ENCODE measurements around the gene NUTM1. TPM values are rescaled to one million over a fixed set of nuclear protein-coding genes. Genes with fewer than 3 reads are reported as not detected.
A peak's percentile ranks its signal among the peaks of the same experiment; 100 is the strongest.

NUTM1 gene
- total and polyA plus RNA-seq, 5 donors from 2014 or later, result not detected

DNA sequence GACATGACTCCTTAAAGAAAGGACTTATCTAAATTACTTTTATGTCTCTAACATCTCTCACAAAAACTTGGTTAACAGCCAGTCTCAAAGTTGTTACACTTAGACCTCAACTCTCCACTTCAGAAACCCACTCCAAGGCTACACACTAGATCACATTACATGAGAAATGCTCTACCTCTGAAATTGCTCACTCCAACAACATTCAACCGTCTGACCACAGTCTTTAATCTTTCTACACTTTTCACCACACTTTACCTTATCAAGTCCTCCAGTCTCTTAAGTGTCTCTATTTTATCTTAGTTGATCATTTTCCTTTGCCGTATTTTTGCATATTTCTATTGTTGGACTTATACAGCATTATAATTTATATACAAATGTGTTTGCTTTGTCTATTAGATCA lies 11.3 kb upstream of the NUTM1 start:
- Mint-ChIP-seq H3K36me3 (peaks cover 4% of the 10 kb centered on the region), H3K4me1 (peaks cover 39 to 85% (median 56%) of the 10 kb centered on the region in 4 donors), H3K27ac (peak overlapping the region; percentile 78 to 96 (median 89)), H3K9me3 (no peaks in the 10 kb centered on the region), H3K27me3 (no peaks in the 10 kb centered on the region), H3K4me3 (peak overlapping the region in 3 of 4 donors; percentile 52 to 89 (median 79))
- ATAC-seq (ENCODE audit: low read depth in 2 of 2) (peak; percentile 12 to 20), DNase-seq (peak in 1 of 3 donors; percentile 53)
- Histone ChIP-seq H3K27me3 (ENCODE audit: control insufficient read depth, insufficient read depth, low read length) (no peaks in the 10 kb centered on the region), H3K36me3 (ENCODE audit: control insufficient read depth, insufficient read depth, low read length) (no peaks in the 10 kb centered on the region), H3K27ac (ENCODE audit: insufficient read depth, low read length, poor library complexity, severe bottlenecking) (peak overlapping the region; percentile 87), H3K4me1 (ENCODE audit: control insufficient read depth, insufficient read depth, low read length, poor library complexity, severe bottlenecking) (peaks cover 98% of the 10 kb centered on the region), H3K4me3 (ENCODE audit: low read depth, low read length) (peak overlapping the region; percentile 69), H3K9me3 (ENCODE audit: control insufficient read depth in 2 of 2, low read length in 2 of 2) (no peaks in the 10 kb centered on the region)

DNA sequence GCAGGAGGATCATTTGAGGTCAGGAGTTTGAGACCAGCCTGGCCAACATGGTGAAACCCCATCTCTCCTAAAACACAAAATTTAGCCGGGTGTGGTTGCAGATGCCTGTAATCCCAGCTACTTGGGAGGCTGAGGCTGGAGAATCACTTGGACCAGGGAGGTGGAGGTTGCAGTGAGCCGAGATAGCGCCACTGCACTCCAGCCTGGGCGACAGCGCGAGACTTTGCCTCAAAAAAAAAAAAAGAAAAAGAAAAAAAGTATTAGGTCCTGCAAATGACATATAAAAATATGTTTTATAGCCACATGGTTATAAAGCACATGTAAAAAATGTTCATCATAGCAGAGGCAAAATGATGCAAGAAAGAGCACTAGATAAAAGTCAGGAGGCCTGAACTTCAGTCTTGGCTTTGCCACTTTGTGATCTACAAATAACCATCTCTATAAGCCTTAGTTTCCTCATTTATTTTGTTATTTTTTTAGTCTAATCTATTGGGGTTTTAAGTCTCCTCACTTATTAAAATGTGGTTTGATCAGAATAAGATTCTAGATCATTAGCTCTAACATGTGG lies 10.5 kb upstream of the NUTM1 start:
- no peaks in the 10 kb centered on the region for H3K27me3 ChIP-seq (ENCODE audit: control insufficient read depth, insufficient read depth, low read length)
- H3K9me3 ChIP-seq (ENCODE audit: control insufficient read depth in 2 of 2, low read length in 2 of 2), result no peaks in the 10 kb centered on the region
- H3K36me3 Mint-ChIP-seq, result peaks cover 4% of the 10 kb centered on the region
- no peak for DNase-seq
- H3K9me3 Mint-ChIP-seq, result peaks cover 0 to 2% (median 0%) of the 10 kb centered on the region in 7 donors
- peaks cover 38 to 80% (median 53%) of the 10 kb centered on the region in 4 donors for H3K4me1 Mint-ChIP-seq
- no peak for ATAC-seq (ENCODE audit: low read depth in 2 of 2)
- H3K36me3 ChIP-seq (ENCODE audit: control insufficient read depth, insufficient read depth, low read length), result no peaks in the 10 kb centered on the region
- H3K27ac ChIP-seq (ENCODE audit: insufficient read depth, low read length, poor library complexity, severe bottlenecking), result peak overlapping the region; percentile 87
- no peaks in the 10 kb centered on the region for H3K27me3 Mint-ChIP-seq
- H3K4me1 ChIP-seq (ENCODE audit: control insufficient read depth, insufficient read depth, low read length, poor library complexity, severe bottlenecking), result peaks cover 90% of the 10 kb centered on the region
- peak overlapping the region; percentile 78 to 96 (median 89) for H3K27ac Mint-ChIP-seq
- H3K4me3 ChIP-seq (ENCODE audit: low read depth, low read length), result peak overlapping the region; percentile 69
- H3K4me3 Mint-ChIP-seq, result peak overlapping the region in 3 of 4 donors; percentile 52 to 89 (median 79)

DNA sequence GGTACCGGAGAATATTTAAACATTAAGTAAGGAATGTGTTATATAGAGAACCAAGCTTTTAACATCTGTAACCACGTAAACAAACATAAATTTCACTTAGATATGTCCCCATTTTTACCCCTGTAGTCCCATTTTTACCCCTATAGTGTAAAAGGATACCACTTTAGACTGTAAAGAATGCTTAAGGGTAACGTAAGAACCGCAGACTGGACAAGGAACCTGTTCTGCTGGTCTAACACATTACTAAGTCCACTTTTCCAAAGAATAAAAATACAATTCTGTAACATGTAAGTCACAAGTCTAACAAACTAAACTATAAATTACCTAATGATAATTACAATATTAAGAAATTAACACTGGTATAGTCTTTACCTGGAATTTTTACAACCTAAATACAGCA lies 8.4 kb upstream of the NUTM1 start:
- H3K27ac ChIP-seq (ENCODE audit: insufficient read depth, low read length, poor library complexity, severe bottlenecking), result peak overlapping the region; percentile 87

GRCh38 chr15:34335176-34336032 lies 7.7 kb upstream of the NUTM1 start:
- Mint-ChIP-seq H3K27me3 (no peaks in the 10 kb centered on the region), H3K4me3 (peak overlapping the region in 3 of 4 donors; percentile 99), H3K27ac (peak overlapping the region; percentile 96 to 99 (median 99)), H3K36me3 (peaks cover 5% of the 10 kb centered on the region), H3K4me1 (peaks cover 24 to 68% (median 38%) of the 10 kb centered on the region in 4 donors), H3K9me3 (peaks cover 0 to 2% (median 0%) of the 10 kb centered on the region in 7 donors)
- no peaks in the 10 kb centered on the region for H3K9me3 ChIP-seq (ENCODE audit: control insufficient read depth in 2 of 2, low read length in 2 of 2)
- no peaks in the 10 kb centered on the region for H3K27me3 ChIP-seq (ENCODE audit: control insufficient read depth, insufficient read depth, low read length)
- DNase-seq (no peak), ATAC-seq (ENCODE audit: low read depth in 2 of 2) (no peak)
- peaks cover 9% of the 10 kb centered on the region for H3K36me3 ChIP-seq (ENCODE audit: control insufficient read depth, insufficient read depth, low read length)
- peaks cover 78% of the 10 kb centered on the region for H3K4me1 ChIP-seq (ENCODE audit: control insufficient read depth, insufficient read depth, low read length, poor library complexity, severe bottlenecking)
- H3K4me3 ChIP-seq (ENCODE audit: low read depth, low read length), result peak overlapping the region; percentile 97
- peak overlapping the region; percentile 87 for H3K27ac ChIP-seq (ENCODE audit: insufficient read depth, low read length, poor library complexity, severe bottlenecking)

More for the DNA sequence above, 8.4 kb upstream of the NUTM1 start:
- DNase-seq, result no peak
- Mint-ChIP-seq H3K27ac (peak overlapping the region; percentile 96 to 99 (median 99)), H3K27me3 (no peaks in the 10 kb centered on the region), H3K4me1 (peaks cover 23 to 67% (median 39%) of the 10 kb centered on the region in 4 donors), H3K9me3 (peaks cover 0 to 2% (median 0%) of the 10 kb centered on the region in 7 donors), H3K36me3 (peaks cover 4% of the 10 kb centered on the region), H3K4me3 (peak overlapping the region in 3 of 4 donors; percentile 99)
- Histone ChIP-seq H3K27me3 (ENCODE audit: control insufficient read depth, insufficient read depth, low read length) (no peaks in the 10 kb centered on the region), H3K36me3 (ENCODE audit: control insufficient read depth, insufficient read depth, low read length) (peaks cover 2% of the 10 kb centered on the region), H3K9me3 (ENCODE audit: control insufficient read depth in 2 of 2, low read length in 2 of 2) (no peaks in the 10 kb centered on the region), H3K4me3 (ENCODE audit: low read depth, low read length) (peak overlapping the region; percentile 97), H3K4me1 (ENCODE audit: control insufficient read depth, insufficient read depth, low read length, poor library complexity, severe bottlenecking) (peaks cover 80% of the 10 kb centered on the region)
- no peak for ATAC-seq (ENCODE audit: low read depth in 2 of 2)

- Histone ChIP-seq H3K4me3 (ENCODE audit: low read depth, low read length) (peak overlapping the region; percentile 97), H3K4me1 (ENCODE audit: control insufficient read depth, insufficient read depth, low read length, poor library complexity, severe bottlenecking) (peaks cover 71% of the 10 kb centered on the region), H3K27me3 (ENCODE audit: control insufficient read depth, insufficient read depth, low read length) (no peaks in the 10 kb centered on the region), H3K9me3 (ENCODE audit: control insufficient read depth in 2 of 2, low read length in 2 of 2) (no peaks in the 10 kb centered on the region), H3K36me3 (ENCODE audit: control insufficient read depth, insufficient read depth, low read length) (peaks cover 10% of the 10 kb centered on the region), H3K27ac (ENCODE audit: insufficient read depth, low read length, poor library complexity, severe bottlenecking) (peak overlapping the region; percentile 87)
- DNase-seq, result peak in 1 of 3 donors; percentile 45
- ATAC-seq (ENCODE audit: low read depth in 2 of 2), result peak in 1 of 2 donors; percentile 3
- peak overlapping the region; percentile 96 to 99 (median 99) for H3K27ac Mint-ChIP-seq
- peak overlapping the region in 3 of 4 donors; percentile 99 for H3K4me3 Mint-ChIP-seq
- peaks cover 27 to 68% (median 38%) of the 10 kb centered on the region in 4 donors for H3K4me1 Mint-ChIP-seq
- H3K36me3 Mint-ChIP-seq, result peaks cover 10% of the 10 kb centered on the region
- peaks cover 0 to 2% (median 0%) of the 10 kb centered on the region in 7 donors for H3K9me3 Mint-ChIP-seq
- no peaks in the 10 kb centered on the region for H3K27me3 Mint-ChIP-seq
Measured at GRCh38 chr15:34336231-34336990, 6.7 kb upstream of the NUTM1 start.

- H3K27ac ChIP-seq (ENCODE audit: insufficient read depth, low read length, poor library complexity, severe bottlenecking), result peak overlapping the region; percentile 87
- peaks cover 16% of the 10 kb centered on the region for H3K36me3 Mint-ChIP-seq
- DNase-seq (peak; percentile 16 to 60 (median 36)), ATAC-seq (ENCODE audit: low read depth in 2 of 2) (peak; percentile 6 to 10)
- H3K27me3 Mint-ChIP-seq, result no peaks in the 10 kb centered on the region
- peak overlapping the region in 3 of 4 donors; percentile 99 for H3K4me3 Mint-ChIP-seq
- H3K27me3 ChIP-seq (ENCODE audit: control insufficient read depth, insufficient read depth, low read length), result no peaks in the 10 kb centered on the region
- peak overlapping the region; percentile 97 for H3K4me3 ChIP-seq (ENCODE audit: low read depth, low read length)
- peaks cover 71% of the 10 kb centered on the region for H3K4me1 ChIP-seq (ENCODE audit: control insufficient read depth, insufficient read depth, low read length, poor library complexity, severe bottlenecking)
- peaks cover 0 to 2% (median 0%) of the 10 kb centered on the region in 7 donors for H3K9me3 Mint-ChIP-seq
- H3K36me3 ChIP-seq (ENCODE audit: control insufficient read depth, insufficient read depth, low read length), result peaks cover 14% of the 10 kb centered on the region
- peak overlapping the region; percentile 96 to 99 (median 99) for H3K27ac Mint-ChIP-seq
- no peaks in the 10 kb centered on the region for H3K9me3 ChIP-seq (ENCODE audit: control insufficient read depth in 2 of 2, low read length in 2 of 2)
- H3K4me1 Mint-ChIP-seq, result peaks cover 27 to 69% (median 38%) of the 10 kb centered on the region in 4 donors
Measured at GRCh38 chr15:34336991-34337556, 6.0 kb upstream of the NUTM1 start.

Measured in CD4-positive, CD25-positive, alpha-beta regulatory T cell (primary cell).